Measurements from ENCODE around the gene XYLB. TPM values are rescaled to one million over a fixed set of nuclear protein-coding genes. Genes with fewer than 3 reads are reported as not detected.

The XYLB gene
- total RNA-seq, 1 experiment from 2014 or later: 14.0 TPM

DNA sequence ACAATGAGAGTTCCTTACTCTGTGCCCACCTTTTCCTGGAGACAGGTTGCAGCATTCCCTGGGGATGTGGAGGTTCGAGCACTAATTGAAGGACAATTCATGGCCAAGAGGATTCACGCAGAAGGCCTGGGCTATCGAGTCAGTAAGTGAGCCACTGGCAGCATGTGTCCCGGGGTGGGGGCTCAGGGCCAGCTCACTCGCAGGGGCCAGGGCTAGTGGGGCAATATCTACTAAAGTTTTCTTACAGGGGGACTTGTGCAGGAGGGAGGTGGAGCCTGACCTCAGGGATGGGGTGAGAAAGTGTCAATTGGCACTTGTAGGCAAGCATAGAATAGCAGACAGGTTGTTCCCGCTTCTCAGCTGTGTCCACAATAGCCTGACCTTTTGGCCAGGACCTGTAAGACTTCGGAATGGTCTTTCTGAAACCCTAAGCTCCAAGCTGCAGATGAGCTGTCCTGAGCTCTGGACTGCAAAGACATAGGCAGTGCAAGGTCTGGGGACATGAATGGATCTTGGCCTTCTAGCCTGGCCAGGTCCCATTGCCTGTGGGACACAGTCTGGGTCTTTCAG, 32.7 kb downstream of the XYLB start:
- H3K4me3 ChIP-seq (replicated peaks in 1 of 2; ENCODE audit: low read depth in 1 of 2, low read length in 2 of 2): no peak overlapping the region
- CTCF ChIA-PET: no interaction called here
- H3K9me3 ChIP-seq (ENCODE audit: control insufficient read depth in 1 of 2, insufficient read depth in 1 of 2, low read depth in 1 of 2, low read length in 2 of 2): no peaks in the 10 kb centered on the region
- no peak overlapping the region for H3K4me2 ChIP-seq (ENCODE audit: low read length)
- no peak overlapping the region for H3K9ac ChIP-seq (ENCODE audit: low read length)
- no peaks in the 10 kb centered on the region for H4K20me1 ChIP-seq (ENCODE audit: insufficient read depth)
- no peak overlapping the region for H2AFZ ChIP-seq (ENCODE audit: low read depth, low read length, poor library complexity, severe bottlenecking)
- no TSS peak for BruUV-seq (replicated peaks)
- H3K4me1 ChIP-seq (ENCODE audit: control insufficient read depth in 1 of 2, insufficient read depth in 2 of 2, low read length in 2 of 2): no peaks in the 10 kb centered on the region
- RAD21 ChIA-PET (ENCODE audit: low non-redundant PET in 1 of 2, low total read pairs in 2 of 2, uncharacterized antibody in 2 of 2, unreplicated experiment in 2 of 2): no interaction called here
- intact Hi-C loops (cut with micrococcal nuclease): no loop called here
- no peaks in the 10 kb centered on the region for H3K9me2 ChIP-seq (ENCODE audit: insufficient read depth)
- H3K27ac ChIP-seq (ENCODE audit: low read depth, low read length): no peak overlapping the region
- no peaks in the 10 kb centered on the region for H3K27me3 ChIP-seq (ENCODE audit: insufficient read depth, low read length)
- no peaks in the 10 kb centered on the region for H3K79me2 ChIP-seq (ENCODE audit: insufficient read depth, low read length)
- POLR2A ChIA-PET: no interaction called here
- TF ChIP-seq FOSL1 (IDR thresholded peaks at IDR 0.05; ENCODE audit: low read depth): no peak
- no peak for TF ChIP-seq TCF7L2 (IDR thresholded peaks at IDR 0.05; ENCODE audit: borderline replicate concordance, extremely low read depth, insufficient read depth, insufficient read length)
- no peak for TF ChIP-seq EZH2 (IDR thresholded peaks at IDR 0.05)
- ATAC-seq (no peak), DNase-seq (ENCODE audit: low read depth, low spot score) (no peak)
- peaks cover 6 to 38% of the 10 kb centered on the region in 2 experiments; a peak in 3 of 4 replicates for H3K36me3 ChIP-seq (ENCODE audit: control insufficient read depth in 1 of 2, insufficient read depth in 2 of 2, low read length in 2 of 2)

DNA sequence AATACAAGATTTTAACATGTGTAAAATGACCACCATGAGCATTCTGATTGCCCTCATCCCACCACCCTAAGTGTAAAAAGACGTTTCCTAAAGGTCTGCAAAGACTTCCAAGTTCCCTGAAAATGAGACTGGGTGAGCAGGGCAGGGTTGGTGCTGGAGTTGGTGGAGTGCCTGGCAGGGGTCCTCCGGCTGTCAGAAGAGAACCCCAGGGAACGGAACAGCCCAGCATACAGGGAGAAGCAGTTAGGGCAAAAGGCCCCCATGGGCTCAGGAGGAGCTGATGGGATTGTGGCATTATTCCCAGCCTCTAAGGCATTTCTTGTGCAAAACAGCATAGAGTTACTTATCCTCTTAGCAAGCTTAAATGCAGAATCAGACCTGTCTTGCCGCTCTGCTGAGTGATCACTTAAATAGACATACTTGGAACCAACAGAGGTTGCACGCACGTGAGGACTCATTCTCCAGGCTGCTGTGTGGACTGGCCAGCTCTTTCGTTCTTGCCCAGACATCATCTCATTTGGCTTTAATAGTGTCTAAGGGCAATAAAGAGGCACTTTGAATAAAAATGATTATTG, 36.0 kb downstream of the XYLB start:
- Histone ChIP-seq H3K9me2 (ENCODE audit: insufficient read depth) (no peaks in the 10 kb centered on the region), H3K9ac (ENCODE audit: low read length) (no peak overlapping the region), H4K20me1 (ENCODE audit: insufficient read depth) (no peaks in the 10 kb centered on the region), H3K36me3 (ENCODE audit: control insufficient read depth in 1 of 2, insufficient read depth in 2 of 2, low read length in 2 of 2) (peaks cover 6 to 39% of the 10 kb centered on the region in 2 experiments; a peak in 3 of 4 replicates), H3K4me1 (ENCODE audit: control insufficient read depth in 1 of 2, insufficient read depth in 2 of 2, low read length in 2 of 2) (no peaks in the 10 kb centered on the region), H3K9me3 (ENCODE audit: control insufficient read depth in 1 of 2, insufficient read depth in 1 of 2, low read depth in 1 of 2, low read length in 2 of 2) (peaks cover 0 to 13% of the 10 kb centered on the region in 2 experiments; a peak in 1 of 4 replicates), H3K79me2 (ENCODE audit: insufficient read depth, low read length) (no peaks in the 10 kb centered on the region), H3K4me3 (replicated peaks in 1 of 2; ENCODE audit: low read depth in 1 of 2, low read length in 2 of 2) (no peak overlapping the region), H3K27me3 (ENCODE audit: insufficient read depth, low read length) (no peaks in the 10 kb centered on the region), H3K27ac (ENCODE audit: low read depth, low read length) (no peak overlapping the region), H2AFZ (ENCODE audit: low read depth, low read length, poor library complexity, severe bottlenecking) (no peak overlapping the region), H3K4me2 (ENCODE audit: low read length) (no peak overlapping the region)
- intact Hi-C loops (cut with micrococcal nuclease): no loop called here
- RAD21 ChIA-PET (ENCODE audit: low non-redundant PET in 1 of 2, low total read pairs in 2 of 2, uncharacterized antibody in 2 of 2, unreplicated experiment in 2 of 2): no interaction called here
- TF ChIP-seq CBX3 (IDR thresholded peaks at IDR 0.05; ENCODE audit: low read depth) (no peak), TCF7L2 (IDR thresholded peaks at IDR 0.05; ENCODE audit: borderline replicate concordance, extremely low read depth, insufficient read depth, insufficient read length) (no peak), EZH2 (IDR thresholded peaks at IDR 0.05) (no peak), RAD21 (IDR thresholded peaks at IDR 0.05; ENCODE audit: low read depth) (no peak), ZNF274 (IDR thresholded peaks at IDR 0.05; ENCODE audit: low read depth, low read length) (no peak), SIN3A (IDR thresholded peaks at IDR 0.05; ENCODE audit: low read depth) (no peak), JUND (IDR thresholded peaks at IDR 0.05) (no peak), SRF (IDR thresholded peaks at IDR 0.05; ENCODE audit: low read depth) (no peak), FOSL1 (IDR thresholded peaks at IDR 0.05; ENCODE audit: low read depth) (no peak), ZFX (IDR thresholded peaks at IDR 0.05) (no peak), POLR2A (IDR thresholded peaks at IDR 0.05; ENCODE audit: borderline replicate concordance, extremely low read depth, insufficient read depth, insufficient read length) (no peak), YY1 (IDR thresholded peaks at IDR 0.05; ENCODE audit: extremely low read depth, insufficient replicate concordance, low read depth, low read length) (no peak)
- TF ChIP-seq, protein P1, sequence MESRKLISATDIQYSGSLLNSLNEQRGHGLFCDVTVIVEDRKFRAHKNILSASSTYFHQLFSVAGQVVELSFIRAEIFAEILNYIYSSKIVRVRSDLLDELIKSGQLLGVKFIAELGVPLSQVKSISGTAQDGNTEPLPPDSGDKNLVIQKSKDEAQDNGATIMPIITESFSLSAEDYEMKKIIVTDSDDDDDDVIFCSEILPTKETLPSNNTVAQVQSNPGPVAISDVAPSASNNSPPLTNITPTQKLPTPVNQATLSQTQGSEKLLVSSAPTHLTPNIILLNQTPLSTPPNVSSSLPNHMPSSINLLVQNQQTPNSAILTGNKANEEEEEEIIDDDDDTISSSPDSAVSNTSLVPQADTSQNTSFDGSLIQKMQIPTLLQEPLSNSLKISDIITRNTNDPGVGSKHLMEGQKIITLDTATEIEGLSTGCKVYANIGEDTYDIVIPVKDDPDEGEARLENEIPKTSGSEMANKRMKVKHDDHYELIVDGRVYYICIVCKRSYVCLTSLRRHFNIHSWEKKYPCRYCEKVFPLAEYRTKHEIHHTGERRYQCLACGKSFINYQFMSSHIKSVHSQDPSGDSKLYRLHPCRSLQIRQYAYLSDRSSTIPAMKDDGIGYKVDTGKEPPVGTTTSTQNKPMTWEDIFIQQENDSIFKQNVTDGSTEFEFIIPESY (IDR thresholded peaks at IDR 0.05; ENCODE audit: extremely low read depth, insufficient replicate concordance, low read length): no peak
- TF ChIP-seq, protein P2, sequence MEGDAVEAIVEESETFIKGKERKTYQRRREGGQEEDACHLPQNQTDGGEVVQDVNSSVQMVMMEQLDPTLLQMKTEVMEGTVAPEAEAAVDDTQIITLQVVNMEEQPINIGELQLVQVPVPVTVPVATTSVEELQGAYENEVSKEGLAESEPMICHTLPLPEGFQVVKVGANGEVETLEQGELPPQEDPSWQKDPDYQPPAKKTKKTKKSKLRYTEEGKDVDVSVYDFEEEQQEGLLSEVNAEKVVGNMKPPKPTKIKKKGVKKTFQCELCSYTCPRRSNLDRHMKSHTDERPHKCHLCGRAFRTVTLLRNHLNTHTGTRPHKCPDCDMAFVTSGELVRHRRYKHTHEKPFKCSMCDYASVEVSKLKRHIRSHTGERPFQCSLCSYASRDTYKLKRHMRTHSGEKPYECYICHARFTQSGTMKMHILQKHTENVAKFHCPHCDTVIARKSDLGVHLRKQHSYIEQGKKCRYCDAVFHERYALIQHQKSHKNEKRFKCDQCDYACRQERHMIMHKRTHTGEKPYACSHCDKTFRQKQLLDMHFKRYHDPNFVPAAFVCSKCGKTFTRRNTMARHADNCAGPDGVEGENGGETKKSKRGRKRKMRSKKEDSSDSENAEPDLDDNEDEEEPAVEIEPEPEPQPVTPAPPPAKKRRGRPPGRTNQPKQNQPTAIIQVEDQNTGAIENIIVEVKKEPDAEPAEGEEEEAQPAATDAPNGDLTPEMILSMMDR (IDR thresholded peaks at IDR 0.05 in 2 of 3, conservative IDR thresholded peaks at IDR 0.05 in 1 of 3; ENCODE audit: borderline replicate concordance in 1 of 3, insufficient read depth in 1 of 3, low read depth in 2 of 3, low read length in 2 of 3): no peak
- TF ChIP-seq, protein P3, sequence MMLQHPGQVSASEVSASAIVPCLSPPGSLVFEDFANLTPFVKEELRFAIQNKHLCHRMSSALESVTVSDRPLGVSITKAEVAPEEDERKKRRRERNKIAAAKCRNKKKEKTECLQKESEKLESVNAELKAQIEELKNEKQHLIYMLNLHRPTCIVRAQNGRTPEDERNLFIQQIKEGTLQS (IDR thresholded peaks at IDR 0.05): no peak
- TF ChIP-seq, protein P4, sequence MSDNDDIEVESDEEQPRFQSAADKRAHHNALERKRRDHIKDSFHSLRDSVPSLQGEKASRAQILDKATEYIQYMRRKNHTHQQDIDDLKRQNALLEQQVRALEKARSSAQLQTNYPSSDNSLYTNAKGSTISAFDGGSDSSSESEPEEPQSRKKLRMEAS (IDR thresholded peaks at IDR 0.05): no peak
- no TSS peak for BruUV-seq (replicated peaks)
- POLR2A ChIA-PET: no interaction called here
- CTCF ChIA-PET: no interaction called here
- ATAC-seq (no peak), DNase-seq (ENCODE audit: low read depth, low spot score) (no peak)
